Neural cell (in vitro differentiated cells): ENCODE results near the gene PI3.

Experiments
- RAD21 ChIP-seq: fragments of 450-650 bp; conservative IDR thresholded peaks from 2 replicates; pipeline ENCODE4 v1.6.1; 2014; ENCODE audit warnings: antibody characterized with exemption, mild to moderate bottlenecking, moderate library complexity
- REST ChIP-seq: IDR thresholded peaks from 2 replicates; pipeline ENCODE4 v1.6.1; 2012; ENCODE audit warnings: borderline replicate concordance

GRCh38 chr20:45211569-45212474 is 37.1 kb downstream of the PI3 start:
- TF ChIP-seq REST (no peak), RAD21 (no peak)
